Inferior parietal cortex (tissue), 1 donor: ENCODE data around the gene GRAMD2A.

Experiments used
- DNase-seq: peaks from one replicate; pipeline ENCODE4 v3.0.0-alpha.2; 2016; ENCODE audit errors: extremely low spot score

Gene GRAMD2A

GRCh38 chr15:72136170-72137051 is 61.2 kb downstream of the GRAMD2A start:
- DNase-seq, result no peak

GRCh38 chr15:72135719-72136118 is 61.9 kb downstream of the GRAMD2A start:
- no peak for DNase-seq

DNA sequence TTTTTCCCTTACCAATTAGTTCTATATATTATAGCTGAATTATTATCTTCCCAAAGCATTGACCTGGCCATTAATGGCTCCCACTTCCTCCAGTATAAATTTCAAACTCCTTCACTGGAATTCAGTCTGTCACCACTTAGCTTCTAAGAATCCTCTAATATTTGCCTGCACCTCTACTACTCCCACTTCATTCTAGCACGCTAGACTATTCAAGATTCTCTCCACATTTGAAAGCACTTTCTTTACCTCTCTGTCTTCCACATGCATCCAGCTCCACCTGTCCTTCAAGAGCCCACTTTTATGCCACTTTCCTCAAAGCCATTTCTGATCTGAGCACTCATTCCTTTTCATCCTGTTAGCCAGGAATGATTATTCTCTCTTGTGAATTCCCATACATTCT is 64.4 kb downstream of the GRAMD2A start:
- no peak for DNase-seq

DNA sequence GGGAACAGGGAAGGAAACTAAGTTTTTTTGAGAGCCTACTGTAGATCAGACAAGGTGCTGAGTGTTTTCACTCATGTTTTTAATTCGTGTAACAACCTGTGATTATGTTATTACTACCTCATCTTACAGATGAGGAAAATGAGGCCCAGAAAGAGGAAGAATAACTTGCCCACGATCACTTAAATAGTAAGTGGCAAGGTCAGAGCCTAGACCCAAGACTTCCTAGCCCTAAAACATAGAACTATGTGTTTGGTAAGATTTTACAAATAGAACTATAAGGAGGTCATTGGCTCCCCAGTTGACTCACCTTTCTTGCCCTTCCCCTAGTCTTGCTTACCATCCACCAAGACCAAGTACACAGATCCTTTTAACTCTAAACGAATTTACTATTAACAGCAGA is 65.7 kb downstream of the GRAMD2A start:
- DNase-seq, result no peak

GRCh38 chr15:72130272-72130671 is 67.3 kb downstream of the GRAMD2A start:
- no peak for DNase-seq

- no peak for DNase-seq
These were observed 69.2 kb downstream of the GRAMD2A start for GRCh38 chr15:72128359-72128758.

DNA sequence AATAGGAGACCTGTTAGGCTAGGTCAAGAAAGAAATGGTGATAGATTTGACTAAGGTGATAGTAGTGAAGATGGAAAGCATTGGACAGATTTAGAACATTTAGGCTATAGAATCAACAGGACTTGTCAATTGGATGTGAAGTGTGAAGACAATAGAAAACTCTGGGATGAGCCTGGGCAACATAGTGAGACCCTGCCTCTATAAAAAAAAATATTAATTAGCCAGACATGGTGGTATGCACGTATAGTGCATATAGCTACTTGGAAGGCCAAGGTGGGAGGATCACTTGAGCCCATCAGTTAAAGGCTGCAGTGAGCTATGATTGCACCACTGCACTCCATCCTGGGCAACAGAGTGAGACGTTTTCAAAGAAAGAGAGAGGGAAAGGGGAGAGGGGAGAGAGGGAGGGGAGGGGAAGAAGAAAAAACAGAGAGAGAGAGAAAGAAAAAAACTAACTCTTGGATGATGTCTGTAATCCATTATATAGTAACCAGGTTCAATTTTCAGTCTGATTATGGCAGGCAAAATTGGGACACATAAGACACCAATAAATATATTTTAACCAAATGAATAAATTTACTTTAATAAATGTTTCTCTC is 69.8 kb downstream of the GRAMD2A start:
- DNase-seq, result no peak

DNA sequence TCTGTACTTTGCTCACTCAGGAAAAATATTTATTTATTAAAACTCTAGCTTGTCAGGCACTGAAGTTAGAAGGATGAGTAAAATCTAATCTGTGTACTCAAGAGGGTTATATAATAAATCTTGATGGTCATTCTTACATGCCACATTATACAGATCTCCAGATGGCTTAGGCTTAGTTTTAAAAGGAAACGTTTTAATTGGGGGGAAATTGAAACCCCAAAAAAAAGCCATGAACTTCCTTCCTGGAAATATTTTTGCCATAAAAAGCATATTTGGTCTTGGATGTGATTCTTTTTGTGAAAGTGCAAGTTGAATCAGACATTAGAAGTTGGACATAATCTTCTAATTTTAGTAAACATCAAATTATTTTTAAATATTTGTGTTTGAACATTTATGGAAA is 73.4 kb downstream of the GRAMD2A start:
- no peak for DNase-seq

- peak; percentile 94 for DNase-seq
These were observed 79.3 kb downstream of the GRAMD2A start, which contains the start of the genes MYO9A and SENP8 for GRCh38 chr15:72118017-72118978. TSS of gene MYO9A (minus strand) at chr15:72118150. CDS start at chr15:72046563, 71,587 bp downstream. TSS of gene SENP8 (plus strand) at chr15:72118403. CDS start at chr15:72139624, 21,221 bp downstream.

DNA sequence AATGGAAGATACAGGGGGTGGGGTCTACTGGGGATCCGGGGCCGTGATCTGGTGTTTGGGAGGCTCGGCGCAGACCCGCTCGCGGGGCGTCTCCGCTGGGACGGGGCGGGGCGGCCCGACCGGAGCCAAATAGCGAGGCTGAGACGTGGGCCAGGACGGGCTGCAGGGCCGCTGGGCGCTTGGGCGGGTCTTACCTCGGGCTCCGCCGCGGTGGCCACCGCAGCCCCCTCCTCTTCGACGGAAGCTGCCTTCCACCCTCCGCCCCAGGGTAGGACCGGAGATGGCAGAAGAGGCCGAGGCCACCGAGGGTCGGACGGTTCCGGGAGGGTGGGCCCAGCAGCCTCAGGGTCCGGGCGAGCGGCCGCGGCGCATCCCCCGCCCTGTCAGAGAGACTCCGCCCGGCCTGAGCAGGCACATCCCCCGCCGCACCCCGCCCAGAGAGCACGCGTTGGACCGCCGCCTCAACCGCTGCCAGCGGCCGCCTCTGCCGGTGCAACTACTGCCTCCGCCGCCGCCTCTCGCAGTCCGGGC is 80.0 kb downstream of the GRAMD2A start:
- DNase-seq, result no peak

GRCh38 chr15:72116731-72117485 is 80.7 kb downstream of the GRAMD2A start:
- peak; percentile 35 for DNase-seq

DNA sequence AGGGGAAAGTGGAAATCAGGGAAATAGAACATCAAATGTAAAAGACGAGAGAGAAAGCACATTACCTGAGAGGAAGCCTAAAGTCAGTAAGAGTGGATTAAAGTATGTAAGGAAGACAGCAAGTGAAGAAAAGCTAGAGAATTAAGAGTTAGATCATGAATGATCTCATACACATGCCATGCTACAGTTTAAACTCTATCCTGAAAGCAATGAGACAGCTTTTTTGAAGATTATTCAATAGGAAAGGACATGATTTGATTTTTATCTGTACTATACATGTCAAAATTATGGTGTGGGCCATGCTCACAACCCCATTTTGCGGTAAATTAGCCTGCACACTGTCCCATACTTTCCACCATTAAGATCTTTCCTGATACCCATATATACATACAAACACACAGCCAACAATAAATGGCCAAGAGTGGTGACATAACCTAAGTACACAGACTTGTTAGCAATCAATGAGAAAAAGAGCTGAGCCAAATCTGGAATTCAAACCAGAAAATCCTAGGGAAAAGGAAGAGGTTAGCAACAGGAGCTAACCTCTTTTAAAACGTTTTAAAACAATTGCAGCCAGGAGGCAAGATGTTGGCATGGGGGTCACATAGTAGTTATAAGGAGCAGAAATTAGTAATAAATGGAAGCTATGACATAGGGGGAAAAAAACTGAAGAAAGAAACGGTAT is 84.1 kb downstream of the GRAMD2A start:
- no peak for DNase-seq

DNA sequence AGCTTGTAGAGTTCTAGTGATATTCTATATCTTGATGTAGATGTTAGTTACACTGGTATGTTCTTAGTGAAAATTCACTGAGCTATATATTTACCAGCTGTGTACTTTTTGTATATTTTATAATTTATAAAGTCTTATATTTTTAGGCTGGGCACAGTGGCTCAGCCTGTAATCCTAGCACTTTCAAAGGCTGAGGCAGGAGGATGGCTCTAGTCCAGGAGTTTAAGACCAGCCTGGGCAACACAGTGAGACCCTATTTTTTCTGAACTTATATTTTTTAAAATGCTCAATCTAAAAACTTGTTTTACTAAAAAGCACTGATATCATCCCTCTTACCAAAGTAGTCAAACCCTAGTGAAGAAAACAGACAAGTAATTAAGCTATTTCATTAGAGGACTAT is 84.8 kb downstream of the GRAMD2A start:
- DNase-seq, result no peak

DNA sequence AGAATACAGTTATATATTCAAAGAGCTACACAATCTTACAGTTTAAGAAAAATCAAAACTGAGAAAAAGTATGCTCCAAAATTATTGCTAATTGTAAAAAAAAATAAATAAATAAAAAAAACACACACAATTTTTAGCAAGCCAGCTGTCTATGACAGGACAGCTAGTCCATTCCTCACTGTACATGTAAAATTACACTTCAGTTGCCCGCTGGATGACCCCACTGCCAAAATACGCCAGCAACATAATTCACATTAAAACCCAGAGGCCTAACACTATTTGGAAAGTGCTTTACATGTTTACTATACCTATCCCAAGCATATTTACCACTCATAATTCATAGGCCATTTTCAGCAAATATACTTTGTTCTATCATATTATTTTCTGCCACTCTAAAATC is 85.5 kb downstream of the GRAMD2A start:
- no peak for DNase-seq

GRCh38 chr15:72110355-72110754 is 87.2 kb downstream of the GRAMD2A start:
- DNase-seq, result no peak
